Right lobe of liver (tissue), 6 donors: ENCODE results near the gene TFE3. TPM values are rescaled to one million over a fixed set of nuclear protein-coding genes. Genes with fewer than 3 reads are reported as not detected.

ENCODE experiments used
- ATAC-seq, 4 donors: fragments of 200-7000 bp; cut with Tn5 transposase; one replicate each; pipeline ENCODE4 v1.9.1; 2020; ENCODE audit warnings: mild to moderate bottlenecking in 4 of 4, moderate library complexity in 4 of 4
- DNase-seq, 3 donors: peaks; one replicate each; pipeline ENCODE4 v3.0.0-alpha.2; 2020
- H3K27ac ChIP-seq, 3 donors: fragments of 200-600 bp; one replicate each; pipeline ENCODE4 v1.8.0; 2022
- H3K27me3 ChIP-seq, 2 donors: fragments of 200-600 bp; one replicate each; pipeline ENCODE4 v1.8.0; 2022
- H3K36me3 ChIP-seq, 4 donors: fragments of 200-600 bp; sonication (generic) in 1 of 4; one replicate each; pipeline versions ENCODE4 v1.5.1 to v1.8.0; 2017 to 2022; ENCODE audit warnings: control low read depth in 1 of 4
- H3K4me1 ChIP-seq, 4 donors: fragments of 200-600 bp; sonication (generic) in 1 of 4; one replicate each; pipeline versions ENCODE4 v1.5.1 to v1.8.0; 2017 to 2022; ENCODE audit warnings: control low read depth in 1 of 4
- H3K4me3 ChIP-seq, 3 donors: fragments of 200-600 bp; one replicate each; pipeline ENCODE4 v1.8.0; 2022
- H3K9me3 ChIP-seq, 4 donors: fragments of 200-600 bp; sonication (generic) in 1 of 4; one replicate each; pipeline versions ENCODE4 v1.5.1 to v1.8.0; 2017 to 2022; ENCODE audit warnings: control low read depth in 1 of 4
- CTCF ChIP-seq, 4 donors: fragments of 200-600 bp in 3 of 4; fragments of 450-650 bp in 1 of 4; IDR thresholded peaks; one replicate each; pipeline versions ENCODE4 v1.5.1 to v1.8.0; 2016 to 2022; ENCODE audit warnings: antibody characterized with exemption in 4 of 4, mild to moderate bottlenecking in 2 of 4
- POLR2A ChIP-seq: fragments of 450-650 bp; IDR thresholded peaks from one replicate; pipeline ENCODE4 v1.6.1; 2017; ENCODE audit warnings: antibody characterized with exemption, mild to moderate bottlenecking
- WGBS: methylation state at CpG from one replicate; pipeline ENCODE4 v1.1.6; 2018; ENCODE audit warnings: low coverage, low lambda C conversion rate; ENCODE audit not compliant: insufficient coverage; ENCODE audit errors: missing lambda C conversion rate; 5-methylcytosine and 5-hydroxymethylcytosine counted together
- intact Hi-C, 2 donors: fragments of 100-400 bp; cut with DNase I; formaldehyde crosslinking; loops; one replicate each; pipeline versions ENCODE4 v1.11.2 to v1.14.1; 2022
- long read RNA-seq: library from polyadenylated mRNA; unstranded; transcript quantifications from one replicate; pipeline ENCODE4 v2.0.0, GENCODE V29; 2019
- total RNA-seq, 6 experiments: library from RNA; depleted of rRNA in 2 of 6; stranded (reverse); fragments of >200 nt in 2 of 6; fragmentation: NEBNext Ultra II Directional in 3 of 6; extraction: Animal tissue kit (Norgen Biotek cat#: 25700) in 3 of 6; gene quantifications; one replicate each; pipeline versions ENCODE4 v1.1.0 to v1.2.4, GENCODE V29; 2016 to 2023
- donor health status: DM: no; HTN: yes; CAD: no.
- donor health status: DM: no; HTN: no; CAD: no.
- donor health status: DM: no; HTN: no; CAD: no.
- donor health status: DM: no; HTN: yes; CAD: no.
- donor health status: DM: no; HTN: yes; CAD: no.

TFE3 gene
- 10 to 100 TPM; 14.9 to 43.3 (median 23.3) TPM for total RNA-seq
- long read RNA-seq, partial matches to known transcripts, result 0 of 2 reads
- long read RNA-seq, other reads (novel, unspliced or antisense), result 2 of 2 reads

GRCh38 chrX:49043220-49043986 lies at the start of gene TFE3:
Gene TFE3 (minus strand): TSS chrX:49043357. CDS start chrX:49043226, 131 bp downstream.
- peak within 1 kb of the TSS; percentile 96 to 98 (median 97) for H3K27ac ChIP-seq
- H3K9me3 ChIP-seq, result no peaks in the 10 kb centered on the region
- ATAC-seq (peak; percentile 82 to 93 (median 87)), DNase-seq (peak; percentile 96 to 98 (median 97))
- peak within 1 kb of the TSS; percentile 68 to 70 (median 68) for H3K4me3 ChIP-seq
- peaks cover 0 to 8% (median 0%) of the 10 kb centered on the region in 4 donors for H3K4me1 ChIP-seq
- H3K27me3 ChIP-seq, result no peaks in the 10 kb centered on the region
- intact Hi-C loops, result no loop called here
- TF ChIP-seq POLR2A (peak; percentile 77), CTCF (IDR thresholded peaks at IDR 0.05) (peak; percentile 49 to 68 (median 57))
- peaks cover 0 to 8% (median 0%) of the 10 kb centered on the region in 4 donors for H3K36me3 ChIP-seq
- WGBS, result 14% methylated on average over 13 of the region's 67 CpGs

GRCh38 chrX:49089553-49089952 lies 46.4 kb upstream of the TFE3 start:
- intact Hi-C loops, result no loop called here
- H3K9me3 ChIP-seq, result no peaks in the 10 kb centered on the region
- H3K36me3 ChIP-seq, result no peaks in the 10 kb centered on the region
- H3K4me1 ChIP-seq, result no peaks in the 10 kb centered on the region
- ATAC-seq (no peak), DNase-seq (no peak)
- TF ChIP-seq POLR2A (no peak), CTCF (IDR thresholded peaks at IDR 0.05) (no peak)
- WGBS, result 83% methylated on average over 4 of the region's 4 CpGs
- H3K4me3 ChIP-seq, result no peak overlapping the region
- no peaks in the 10 kb centered on the region for H3K27me3 ChIP-seq
- H3K27ac ChIP-seq, result no peak overlapping the region

- Histone ChIP-seq H3K36me3 (no peaks in the 10 kb centered on the region), H3K4me3 (no peak overlapping the region), H3K4me1 (no peaks in the 10 kb centered on the region), H3K27me3 (no peaks in the 10 kb centered on the region), H3K27ac (no peak overlapping the region), H3K9me3 (no peaks in the 10 kb centered on the region)
- intact Hi-C loops, result no loop called here
- WGBS, result 55% methylated on average over 3 of the region's 4 CpGs
- ATAC-seq (no peak), DNase-seq (no peak)
- TF ChIP-seq CTCF (IDR thresholded peaks at IDR 0.05) (no peak), POLR2A (no peak)
These were observed 39.2 kb upstream of the TFE3 start for GRCh38 chrX:49082271-49082871.

GRCh38 chrX:49079489-49080428 lies 36.6 kb upstream of the TFE3 start, which contains the start of gene WDR45:
Gene WDR45 (minus strand): TSS chrX:49079887. CDS start chrX:49078095, 1,792 bp downstream.
- H3K4me3 ChIP-seq, result peak within 1 kb of the TSS; percentile 50 to 64 (median 61)
- H3K9me3 ChIP-seq, result no peaks in the 10 kb centered on the region
- no peaks in the 10 kb centered on the region for H3K36me3 ChIP-seq
- no peaks in the 10 kb centered on the region for H3K27me3 ChIP-seq
- peak within 1 kb of the TSS; percentile 83 to 92 (median 86) for H3K27ac ChIP-seq
- no peak for TF ChIP-seq CTCF (IDR thresholded peaks at IDR 0.05)
- peak; percentile 70 for TF ChIP-seq POLR2A
- intact Hi-C loops, result no loop called here
- 34% methylated on average over 20 of the region's 55 CpGs for WGBS
- ATAC-seq (peak; percentile 86 to 93 (median 92)), DNase-seq (peak; percentile 75 to 80 (median 80))
- H3K4me1 ChIP-seq, result no peaks in the 10 kb centered on the region
